NCI-H345 treated with DMSO at 0.1 percent for 48 hours (cell line): ENCODE data around the gene CADM4.
"Not testable (repeated sequence)": the region's sequence is repeated elsewhere in the genome, so short reads cannot be mapped to it uniquely, and the experiment has no call there.

Experiments used
- DNase-seq: peaks from one replicate; lab custom pipeline; 2025; ENCODE audit not compliant: unreplicated experiment; lab: John Stamatoyannopoulos, UW

CADM4 gene, protein sequence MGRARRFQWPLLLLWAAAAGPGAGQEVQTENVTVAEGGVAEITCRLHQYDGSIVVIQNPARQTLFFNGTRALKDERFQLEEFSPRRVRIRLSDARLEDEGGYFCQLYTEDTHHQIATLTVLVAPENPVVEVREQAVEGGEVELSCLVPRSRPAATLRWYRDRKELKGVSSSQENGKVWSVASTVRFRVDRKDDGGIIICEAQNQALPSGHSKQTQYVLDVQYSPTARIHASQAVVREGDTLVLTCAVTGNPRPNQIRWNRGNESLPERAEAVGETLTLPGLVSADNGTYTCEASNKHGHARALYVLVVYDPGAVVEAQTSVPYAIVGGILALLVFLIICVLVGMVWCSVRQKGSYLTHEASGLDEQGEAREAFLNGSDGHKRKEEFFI

GRCh38 chr19:43639519-43640423 lies at the start of gene CADM4:
Gene CADM4, minus strand, starts transcription at chr19:43639850. Its CDS starts 60 bp downstream, at chr19:43639790.
- no peak for DNase-seq

DNA sequence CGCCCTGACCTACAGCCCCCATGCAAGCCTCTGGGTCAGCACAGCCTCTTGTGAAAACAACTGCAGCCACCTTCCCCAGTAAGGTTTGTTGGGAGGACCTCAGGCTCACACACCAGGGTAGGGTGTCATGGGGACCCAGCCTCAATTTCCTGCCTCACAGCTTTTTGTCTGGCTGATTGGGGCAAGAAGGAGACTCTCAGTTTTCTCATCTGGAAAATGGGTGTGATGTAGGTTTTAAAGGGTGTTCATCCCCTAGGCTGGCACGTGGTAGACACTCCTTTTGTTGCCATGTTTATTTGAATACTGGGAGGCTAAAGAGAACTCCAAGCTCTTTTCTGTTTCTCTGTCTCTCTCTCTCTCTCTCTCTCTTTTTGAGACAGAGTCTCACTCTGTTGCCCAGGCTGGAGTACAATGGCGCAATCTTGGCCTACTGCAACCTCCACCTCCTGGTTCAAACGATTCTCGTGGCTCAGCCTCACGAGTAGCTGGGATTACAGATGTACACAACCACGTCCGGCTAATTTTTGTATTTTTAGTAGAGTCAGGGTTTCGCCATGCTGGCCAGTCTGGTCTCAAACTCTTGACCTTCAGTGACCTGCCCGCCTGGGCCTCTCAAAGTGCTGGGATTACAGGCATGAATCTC lies 48.5 kb upstream of the CADM4 start:
- DNase-seq = no peak

GRCh38 chr19:43687660-43687997 lies 48.0 kb upstream of the CADM4 start:
- no peak for DNase-seq

DNA sequence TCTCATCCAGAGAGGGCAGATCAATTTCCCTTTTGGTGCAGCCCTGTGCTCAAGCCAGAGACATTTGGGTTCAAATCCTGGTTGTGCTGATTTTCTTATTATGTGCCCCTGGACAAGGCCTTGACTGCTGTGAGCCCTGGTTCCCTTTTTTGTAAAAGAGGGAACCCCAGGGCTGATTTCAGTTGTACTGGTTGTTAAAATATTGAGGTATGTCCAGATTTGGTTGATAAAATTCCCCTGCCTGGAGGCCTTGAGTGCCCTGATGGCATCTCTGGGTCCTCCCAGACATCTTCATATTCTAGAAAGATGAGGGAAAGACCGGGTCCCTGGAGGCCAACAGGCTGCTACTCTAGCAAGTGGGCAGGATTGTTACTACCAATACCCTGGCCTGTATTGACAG lies 44.7 kb upstream of the CADM4 start:
- no peak for DNase-seq

DNA sequence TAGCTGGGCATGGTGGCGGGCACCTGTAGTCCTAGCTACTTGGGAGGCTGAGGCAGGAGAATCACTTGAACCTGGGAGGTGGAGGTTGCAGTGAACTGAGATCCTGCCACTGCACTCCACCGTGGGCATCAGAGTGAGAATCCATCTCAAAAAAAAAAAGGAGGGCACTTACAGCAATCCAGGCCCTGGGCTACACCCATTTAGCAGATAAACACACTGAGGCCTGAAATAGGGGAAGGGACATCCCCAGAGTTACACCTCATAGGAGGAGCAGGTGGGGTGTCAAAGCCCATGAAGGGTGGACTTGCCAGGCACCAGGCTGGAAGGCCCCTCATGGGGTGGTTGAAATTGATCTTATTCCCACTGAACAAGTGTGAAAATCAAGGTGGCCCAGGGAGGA lies 44.3 kb upstream of the CADM4 start:
- no peak for DNase-seq

DNA sequence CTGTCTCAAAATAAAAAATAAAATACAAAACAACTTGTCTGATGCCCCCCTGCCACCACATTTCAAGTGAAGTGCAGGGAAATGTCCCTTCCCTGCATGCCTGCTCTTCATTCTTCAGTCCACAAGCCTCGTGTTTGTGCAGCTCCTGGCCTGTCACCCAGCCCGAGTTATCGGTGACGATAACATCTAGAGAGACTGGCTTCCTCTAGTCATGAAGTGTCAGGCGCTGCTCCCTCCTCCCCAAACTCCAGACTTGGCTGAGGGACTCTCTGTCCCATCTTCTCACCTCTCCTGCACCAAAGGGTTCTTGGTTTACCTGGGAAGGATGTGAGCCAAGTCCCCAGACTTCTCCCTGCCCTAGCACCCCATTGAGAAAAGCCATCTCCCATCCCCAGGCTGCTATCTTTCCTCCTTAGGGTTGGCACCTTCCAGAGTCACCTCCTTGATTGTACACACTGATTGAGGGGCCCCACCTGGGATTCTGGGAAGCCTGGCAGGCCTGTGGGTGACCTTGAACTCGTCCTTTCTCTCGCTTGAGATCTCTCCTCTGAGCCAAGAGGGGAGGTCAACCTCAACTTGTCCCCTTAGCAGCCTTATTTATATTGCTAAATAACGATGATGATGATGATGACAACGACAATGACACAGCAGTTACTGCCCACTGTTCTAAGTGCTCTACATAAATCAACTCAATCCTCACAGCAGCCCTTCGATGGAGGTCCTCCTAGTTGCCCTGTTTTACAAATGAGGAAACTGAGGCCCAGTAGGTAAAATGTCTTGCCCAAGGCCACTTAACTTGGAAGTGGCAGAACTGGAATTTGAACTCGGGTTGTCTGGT lies 43.4 kb upstream of the CADM4 start:
- no peak for DNase-seq

GRCh38 chr19:43682269-43682668 lies 42.6 kb upstream of the CADM4 start:
- DNase-seq = not testable (repeated sequence)

DNA sequence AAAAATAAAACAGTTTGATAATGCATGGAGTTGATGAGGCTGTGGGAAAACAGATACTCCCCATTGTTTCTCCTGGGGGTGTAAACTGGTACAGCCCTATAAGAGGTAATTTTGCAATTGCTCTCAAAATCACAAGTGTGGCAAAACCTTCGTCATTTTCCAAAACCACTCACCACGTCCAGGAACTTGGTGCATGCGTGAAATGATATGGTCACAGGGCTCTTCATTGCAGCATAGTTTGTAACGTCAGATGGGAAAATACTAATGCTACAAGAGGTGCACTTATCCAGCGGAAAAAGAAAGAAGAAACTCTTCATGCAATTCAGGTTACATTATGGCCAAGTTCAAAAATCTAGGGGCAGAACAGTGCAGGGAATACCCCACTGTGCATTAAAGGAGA lies 42.2 kb upstream of the CADM4 start:
- no peak for DNase-seq

DNA sequence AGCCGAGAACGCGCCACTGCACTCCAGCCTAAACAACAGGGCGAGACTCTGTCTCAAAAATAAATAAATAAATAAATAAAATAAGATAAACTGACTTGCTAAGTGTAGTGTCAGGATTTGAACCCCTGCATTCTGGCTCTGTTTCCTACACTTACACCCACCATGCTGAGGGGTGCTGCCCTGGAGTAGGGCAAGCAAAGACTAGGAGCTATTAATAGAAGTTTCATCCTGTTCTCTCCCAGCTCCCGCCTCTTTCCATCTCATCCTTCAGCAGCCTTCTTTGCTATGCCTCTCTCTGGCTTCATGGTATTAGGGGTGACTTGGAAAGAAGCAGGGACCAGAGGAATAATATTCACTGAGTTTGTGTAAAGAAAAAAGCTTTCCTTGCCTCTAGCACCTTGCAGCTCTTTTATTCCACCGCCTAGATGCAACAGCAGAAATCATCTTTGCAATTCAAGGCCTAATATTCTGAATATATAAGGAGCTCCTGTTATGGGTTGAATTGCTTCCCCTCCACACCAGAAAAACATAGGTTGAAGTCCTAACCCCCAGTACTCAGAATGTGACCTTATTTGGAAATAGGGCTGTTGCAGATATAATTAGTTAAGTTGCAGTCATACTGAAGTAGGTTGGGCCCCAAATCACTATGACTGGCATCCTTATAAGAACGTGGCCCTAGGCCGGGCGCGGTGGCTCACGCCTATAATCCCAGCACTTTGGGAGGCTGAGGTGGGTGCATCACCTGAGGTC lies 39.0 kb upstream of the CADM4 start:
- no peak for DNase-seq

DNA sequence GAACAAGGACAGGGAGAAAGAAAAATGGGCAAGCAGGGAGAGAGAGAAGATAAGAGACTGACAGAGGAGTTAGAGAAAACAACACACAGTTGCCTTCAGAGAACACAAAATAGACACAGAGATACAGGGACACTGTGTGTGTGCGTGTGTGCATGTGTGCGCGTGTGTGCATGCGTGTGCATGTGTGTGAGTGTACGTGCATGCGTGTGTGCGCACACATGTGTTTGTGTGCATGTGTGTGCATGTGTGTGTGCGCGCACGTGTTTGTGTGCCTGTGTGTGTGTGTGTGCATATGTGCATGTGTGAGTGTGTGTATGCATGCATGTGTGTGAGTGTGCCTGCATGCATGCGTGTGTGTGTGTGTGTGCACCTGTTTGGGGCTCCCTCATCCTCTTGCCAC lies 36.3 kb upstream of the CADM4 start:
- no peak for DNase-seq

DNA sequence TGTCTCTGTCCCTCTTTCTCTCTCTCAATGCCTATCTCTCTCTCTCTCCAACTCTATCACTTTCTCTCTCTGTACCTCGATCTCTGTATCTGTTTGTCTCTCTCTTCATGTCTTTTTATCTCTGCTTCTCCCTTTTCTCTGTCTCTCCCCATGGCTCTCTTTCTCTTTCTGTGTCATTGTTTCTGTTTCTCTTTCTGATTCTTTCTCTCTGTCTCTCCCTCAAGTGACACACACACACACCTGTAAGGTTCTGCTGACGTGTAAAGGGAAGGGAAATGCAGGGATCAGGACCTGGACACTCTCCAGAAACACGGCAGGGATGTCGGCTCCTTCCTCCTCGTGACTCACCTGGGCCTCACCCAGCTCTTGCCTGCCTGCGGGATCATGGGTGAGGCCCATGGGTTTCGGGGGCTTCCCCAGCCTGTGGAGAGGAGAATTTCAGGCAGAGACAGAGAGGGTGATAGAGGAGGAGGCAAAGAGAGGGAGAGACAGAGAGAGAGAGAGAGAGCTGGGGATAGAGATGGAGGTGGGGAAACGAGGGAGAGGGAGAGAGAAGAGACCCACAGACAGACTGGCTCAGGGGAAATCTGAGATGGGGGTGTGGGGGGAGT lies 35.7 kb upstream of the CADM4 start:
- no peak for DNase-seq

DNA sequence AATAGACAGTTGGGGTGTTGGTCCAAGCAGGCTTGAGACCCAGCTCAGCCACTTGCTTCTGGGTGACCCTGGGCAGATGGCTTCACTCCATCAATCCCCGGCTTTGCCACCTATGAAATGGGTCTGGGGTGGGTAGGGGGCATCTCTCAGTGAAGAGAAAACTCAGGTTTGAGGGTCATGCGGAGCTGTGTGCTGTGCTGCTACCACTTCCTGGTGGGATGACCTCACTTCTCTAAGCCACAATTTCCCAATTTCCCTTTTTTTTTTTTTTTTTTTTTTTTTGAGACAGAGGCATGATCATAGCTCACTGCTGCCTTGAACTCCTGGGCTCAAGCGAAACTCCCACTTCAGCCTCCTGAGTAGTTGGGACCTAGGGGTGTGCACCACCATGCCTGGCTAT lies 34.9 kb upstream of the CADM4 start:
- no peak for DNase-seq

DNA sequence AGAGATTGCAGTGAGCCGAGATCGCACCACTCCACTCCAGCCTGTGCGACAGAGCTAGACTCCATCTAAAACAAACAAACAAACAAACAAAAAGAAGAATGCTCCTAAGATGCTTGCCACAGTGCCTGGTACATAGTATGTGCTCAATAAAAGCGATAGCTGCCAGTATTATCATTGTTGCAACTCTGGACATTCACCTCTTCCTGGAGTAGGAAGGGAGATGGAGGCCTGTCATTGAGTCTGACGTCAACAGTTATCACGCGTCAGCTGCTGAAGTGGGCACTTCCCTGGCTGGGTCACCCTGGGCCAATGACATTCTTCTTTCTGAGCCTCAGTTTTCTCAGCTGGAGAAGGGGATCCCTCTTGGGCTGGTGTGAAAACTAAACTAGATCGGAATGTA lies 34.5 kb upstream of the CADM4 start:
- no peak for DNase-seq

DNA sequence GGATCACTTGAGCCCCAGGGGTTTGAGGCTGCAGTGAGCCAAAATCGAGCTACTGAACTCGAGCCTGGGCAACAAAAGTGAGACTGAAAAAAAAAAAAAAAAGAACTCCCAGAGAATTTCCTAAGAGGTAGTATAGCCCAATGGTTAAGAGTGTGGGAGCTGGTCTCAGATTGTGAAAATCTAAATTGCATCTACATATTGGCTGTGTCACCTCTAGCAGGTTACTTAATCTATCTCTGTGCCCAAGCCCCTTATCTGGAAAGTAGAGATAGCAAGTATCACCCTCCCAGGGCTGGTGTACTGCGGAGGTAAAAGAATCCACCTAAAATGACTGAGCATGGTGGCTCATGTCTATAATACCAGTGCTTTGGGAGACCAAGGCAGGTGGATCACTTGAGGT lies 34.0 kb upstream of the CADM4 start:
- no peak for DNase-seq

GRCh38 chr19:43672061-43672679 lies 32.5 kb upstream of the CADM4 start:
- no peak for DNase-seq

DNA sequence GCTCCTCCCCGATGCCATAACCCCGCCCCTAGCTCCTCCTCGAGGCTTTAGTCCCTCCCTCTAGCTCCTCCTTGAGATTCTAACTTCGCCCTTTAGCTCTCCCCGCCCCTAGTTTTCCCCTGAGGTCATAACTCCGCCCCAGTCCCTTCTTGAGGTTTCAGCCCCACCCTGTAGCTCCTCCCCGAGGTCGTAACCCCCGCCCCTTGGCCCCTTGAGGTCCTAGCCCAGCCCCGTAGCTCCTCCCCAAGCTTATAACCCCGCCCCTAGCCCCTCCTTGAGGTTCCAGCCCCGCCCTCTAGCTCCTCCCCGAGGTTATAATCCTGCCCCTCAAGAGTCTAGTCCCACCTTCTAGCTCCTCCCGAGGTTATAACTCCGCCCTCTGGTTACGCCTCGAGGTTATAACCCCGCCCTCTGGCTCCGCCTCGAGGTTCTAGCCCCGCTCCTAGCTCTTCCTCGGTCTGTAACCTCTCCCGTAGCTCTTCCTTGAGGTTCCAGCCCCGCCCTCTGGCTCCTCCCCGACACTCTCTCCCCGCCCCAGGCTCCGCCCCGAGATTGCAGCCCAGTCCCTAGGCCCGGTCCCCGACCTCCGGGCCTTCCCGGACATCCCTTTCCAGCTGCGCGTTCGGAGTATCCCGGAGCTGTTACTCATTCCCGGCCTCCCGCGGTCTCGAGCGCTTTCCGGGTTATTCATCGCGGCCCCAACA lies 28.9 kb upstream of the CADM4 start:
- DNase-seq = peak; percentile 96

DNA sequence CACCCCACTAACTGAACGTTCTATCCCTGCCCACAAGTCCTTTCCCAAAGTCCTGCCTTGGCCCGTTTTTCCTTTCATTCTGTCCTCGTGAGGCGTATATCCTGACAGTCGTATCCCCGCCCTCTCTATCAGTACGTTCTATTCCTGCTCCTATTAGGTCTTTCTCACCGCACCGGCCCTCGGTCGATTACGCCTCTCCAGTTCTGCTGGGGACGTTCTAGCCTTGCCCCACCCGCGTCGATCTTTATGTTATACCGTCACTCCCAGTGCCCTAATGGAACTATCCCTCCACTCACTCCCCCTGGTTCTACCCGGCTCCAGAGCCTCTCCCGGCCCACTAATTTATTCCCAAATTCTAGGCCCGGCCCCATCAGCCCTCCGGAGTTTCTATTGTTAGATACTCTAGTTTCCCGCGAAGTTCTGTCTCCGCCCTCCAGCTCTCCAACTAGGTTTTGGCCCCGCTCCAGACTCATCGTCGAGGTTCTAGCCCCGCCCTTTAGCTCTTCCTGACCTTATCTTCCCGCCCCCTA lies 28.3 kb upstream of the CADM4 start:
- no peak for DNase-seq

GRCh38 chr19:43667126-43667875 lies 27.7 kb upstream of the CADM4 start:
- DNase-seq = no peak
